ENCODE results near the gene EVI2B. TPM values are rescaled to one million over a fixed set of nuclear protein-coding genes. Genes with fewer than 3 reads are reported as not detected.
"Not testable (repeated sequence)": the region's sequence is repeated elsewhere in the genome, so short reads cannot be mapped to it uniquely, and the experiment has no call there.

Gene EVI2B
- polyA plus RNA-seq, 4 donors = 1.4 to 4.1 (median 3.1) TPM

DNA sequence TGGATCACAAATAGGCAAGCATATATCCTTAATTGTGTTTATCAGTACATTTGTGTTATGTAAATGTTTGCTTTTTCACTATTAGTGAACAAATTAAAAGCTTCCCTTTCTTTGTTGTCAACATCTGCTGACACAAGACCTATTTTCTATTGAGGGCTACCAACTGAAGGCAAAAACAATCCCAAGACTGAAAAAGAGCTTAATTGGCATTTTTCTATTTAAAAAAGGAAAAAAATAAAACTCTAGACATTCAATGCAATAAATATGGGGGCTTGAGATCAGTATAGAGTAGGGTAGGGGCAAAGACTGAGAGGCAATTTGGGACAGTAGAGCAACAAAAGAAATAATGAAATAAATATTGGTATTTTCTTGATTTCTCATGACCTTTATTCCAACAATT, 41.1 kb downstream of the EVI2B start:
- no peak for DNase-seq (ENCODE audit: low read depth in 4 of 4, low spot score in 3 of 4)

DNA sequence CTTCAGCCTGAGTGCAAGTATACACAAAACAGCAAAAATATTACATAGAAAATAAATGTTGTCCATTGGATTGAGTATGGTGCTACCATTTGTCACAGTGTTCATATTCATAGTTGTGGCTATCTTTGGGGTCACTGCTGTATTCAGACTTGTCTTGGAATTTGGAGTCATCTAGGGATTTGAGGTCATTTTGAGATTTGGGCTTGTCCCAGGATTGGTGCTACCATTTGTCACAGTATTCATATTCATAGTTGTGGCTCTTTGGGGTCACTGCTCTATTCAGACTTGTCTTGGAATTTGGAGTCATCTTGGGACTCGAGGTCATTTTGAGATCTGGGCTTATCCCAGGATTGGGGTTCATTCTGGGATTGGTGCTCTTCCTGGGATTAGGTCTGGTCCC, 41.6 kb downstream of the EVI2B start:
- no peak for DNase-seq (ENCODE audit: low read depth in 4 of 4, low spot score in 3 of 4)

DNA sequence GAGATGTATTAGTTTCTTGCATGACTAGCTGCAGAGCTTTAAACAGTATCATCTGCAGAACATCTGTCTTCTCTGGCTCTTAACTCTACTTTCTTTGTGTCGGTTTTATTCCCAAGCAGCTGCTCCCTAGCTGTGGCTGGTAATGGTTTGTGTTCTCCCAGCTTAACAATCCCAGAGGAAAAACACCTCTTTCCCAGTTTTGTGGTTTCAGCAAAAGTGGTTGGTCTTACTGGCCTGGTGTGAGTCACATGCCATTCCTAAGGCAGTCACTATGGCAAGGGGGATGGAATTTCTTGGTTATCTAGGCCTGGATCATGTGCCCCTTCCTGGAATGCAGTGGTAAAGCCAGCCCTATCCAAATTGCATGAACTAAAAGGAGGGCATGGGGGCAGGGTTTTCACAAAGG, 44.3 kb downstream of the EVI2B start:
- no peak for DNase-seq (ENCODE audit: low read depth in 4 of 4, low spot score in 3 of 4)

DNA sequence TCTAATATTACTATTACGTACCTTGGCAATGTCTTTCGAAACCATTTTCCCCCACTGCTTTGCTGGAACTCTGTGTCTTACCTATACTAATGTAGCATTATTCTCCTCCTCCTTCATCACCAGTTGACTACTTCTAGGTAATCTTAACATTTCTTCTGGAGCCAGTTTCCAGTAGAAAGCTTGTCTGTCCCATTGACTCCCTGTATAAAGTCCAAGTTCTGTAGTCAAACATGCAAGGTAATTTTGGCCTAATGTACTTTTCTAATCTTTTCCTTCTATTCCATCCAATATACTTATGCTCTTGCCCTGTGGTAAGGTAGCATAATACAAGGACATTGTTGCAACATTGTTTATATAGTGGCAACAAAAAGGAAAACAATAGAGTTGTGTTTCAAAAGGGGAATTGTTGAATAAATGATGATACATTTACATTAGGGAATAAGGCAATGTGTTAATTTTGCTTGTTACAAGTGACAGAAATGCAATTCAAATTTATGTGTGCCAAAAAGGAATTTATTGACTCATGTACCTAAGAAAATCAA, 44.7 kb downstream of the EVI2B start:
- DNase-seq (ENCODE audit: low read depth in 4 of 4, low spot score in 3 of 4) = no peak

DNA sequence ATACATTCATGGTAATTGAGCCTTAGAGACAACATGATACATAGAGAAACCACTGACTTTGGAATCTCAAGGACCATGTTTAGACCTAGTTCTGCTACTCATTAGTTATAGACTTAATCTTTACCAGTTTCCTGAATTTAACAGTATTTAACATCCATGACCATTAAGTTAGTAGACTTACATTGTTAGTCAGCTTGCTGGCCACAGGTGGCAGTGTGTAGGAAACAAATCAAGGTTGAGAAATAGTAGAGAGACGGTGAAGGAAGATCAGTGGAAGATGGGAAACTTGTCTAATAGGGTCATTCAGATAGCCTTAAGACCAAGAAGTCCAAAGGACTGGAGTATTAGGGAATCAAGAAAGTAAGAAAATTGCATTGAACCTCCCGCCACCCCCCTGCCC, 47.8 kb downstream of the EVI2B start:
- no peak for DNase-seq (ENCODE audit: low read depth in 4 of 4, low spot score in 3 of 4)

DNA sequence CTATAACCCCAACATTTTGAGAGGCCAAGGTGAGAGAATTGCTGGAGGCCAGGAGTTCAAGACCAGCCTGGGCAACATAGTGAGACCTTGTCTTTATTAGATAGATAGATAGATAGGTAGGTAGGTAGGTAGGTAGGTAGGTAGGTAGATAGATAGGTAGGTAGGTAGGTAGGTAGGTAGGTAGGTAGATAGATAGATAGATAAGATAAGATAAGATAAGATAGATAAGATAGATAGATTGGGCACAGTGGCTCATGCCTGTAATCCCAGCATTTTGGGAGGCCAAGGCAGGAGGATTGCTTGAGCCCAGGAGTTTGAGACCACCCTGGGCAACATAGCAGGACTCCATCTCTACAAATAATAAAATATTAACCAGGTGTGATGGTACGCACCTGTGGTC, 50.9 kb downstream of the EVI2B start:
- DNase-seq (ENCODE audit: low read depth in 4 of 4, low spot score in 3 of 4) = not testable (repeated sequence)

DNA sequence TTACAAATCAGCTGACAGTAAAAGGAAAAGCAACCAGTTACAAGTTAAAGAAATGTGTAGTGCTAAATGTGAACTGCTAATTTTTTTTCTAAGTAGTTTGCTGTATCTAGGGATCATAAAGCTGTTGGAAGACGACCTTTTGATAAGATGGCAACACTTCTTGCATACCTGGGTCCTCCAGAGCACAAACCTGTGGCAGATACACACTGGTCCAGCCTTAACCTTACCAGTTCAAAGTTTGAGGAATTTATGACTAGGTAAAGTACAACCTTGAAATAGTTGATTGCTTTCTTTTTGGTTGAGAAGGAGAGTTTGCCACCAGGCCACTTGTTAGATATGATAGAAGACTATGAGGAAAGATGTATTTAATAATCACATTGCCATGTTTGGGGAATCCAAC, 52.3 kb downstream of the EVI2B start:
- DNase-seq (ENCODE audit: low read depth in 4 of 4, low spot score in 3 of 4) = no peak

DNA sequence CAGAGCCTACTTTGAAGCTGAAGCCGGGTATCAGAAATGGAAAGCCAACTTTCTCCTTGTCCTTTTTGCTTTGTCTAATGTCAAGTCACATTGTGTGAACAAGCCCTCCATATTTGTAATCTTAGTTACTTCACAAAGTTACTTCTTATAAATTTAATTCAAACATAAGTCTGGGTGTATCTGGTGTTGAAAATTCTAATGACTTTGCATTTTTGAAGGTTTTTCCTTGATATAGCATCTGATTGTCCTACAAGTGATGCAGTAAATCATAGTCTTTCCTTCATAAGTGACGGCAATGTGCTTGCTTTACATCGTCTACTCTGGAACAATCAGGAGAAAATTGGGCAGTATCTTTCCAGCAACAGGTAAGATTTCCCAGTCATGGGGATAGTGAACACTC, 53.7 kb downstream of the EVI2B start:
- no peak for DNase-seq (ENCODE audit: low read depth in 4 of 4, low spot score in 3 of 4)

DNA sequence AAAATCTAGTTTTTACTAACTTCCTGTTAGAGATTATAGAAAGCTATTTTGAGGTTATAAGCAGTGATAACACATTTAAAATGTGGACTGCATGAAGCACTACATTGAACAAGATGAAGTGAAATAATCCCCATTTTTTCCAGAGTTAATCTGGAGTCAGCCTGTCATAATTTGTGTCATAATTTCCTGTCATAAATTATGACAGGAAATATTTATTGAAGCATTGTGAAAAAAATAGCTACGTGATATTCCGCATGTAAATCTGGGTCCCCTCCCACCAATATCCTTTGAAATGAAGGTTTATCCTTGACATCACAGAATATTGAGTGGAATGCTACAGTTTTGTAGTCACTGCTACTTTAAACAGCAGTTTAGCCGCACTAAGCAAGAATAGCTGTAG, 56.9 kb downstream of the EVI2B start:
- DNase-seq (ENCODE audit: low read depth in 4 of 4, low spot score in 3 of 4) = no peak

DNA sequence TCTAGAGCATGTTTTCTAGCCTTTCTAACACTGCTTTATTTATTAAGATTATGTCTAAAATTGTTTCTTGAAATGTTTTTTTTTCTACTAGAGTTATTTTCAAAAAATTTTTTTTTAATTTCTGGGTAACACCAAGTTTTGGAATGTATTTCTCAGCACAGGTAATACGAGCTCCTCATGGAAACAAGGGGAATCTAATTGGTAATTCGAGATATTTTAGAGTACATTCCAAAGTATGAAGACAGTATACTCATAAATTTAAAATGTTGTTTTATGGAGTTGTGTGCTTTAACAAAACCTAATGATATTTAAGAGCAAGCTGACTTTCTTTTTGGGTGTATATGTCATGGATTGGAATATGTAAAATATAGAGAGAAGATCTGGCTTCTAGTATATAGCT, 59.2 kb downstream of the EVI2B start:
- DNase-seq (ENCODE audit: low read depth in 4 of 4, low spot score in 3 of 4) = no peak

Other genes starting within 250 kb of the EVI2B start
- gene NF1, start 219.1 kb downstream of the EVI2B start, polyA plus RNA-seq (ENCODE audit: insufficient read length in 4 of 4) = 10 to 100 TPM; 36.6 to 42.1 (median 39.1) TPM
- gene OMG, start 16.8 kb downstream of the EVI2B start, polyA plus RNA-seq (ENCODE audit: insufficient read length in 4 of 4) = under 1 TPM; 0.09 to 0.29 (median 0.16) TPM
- 1 to 10 TPM; 1.4 to 1.9 (median 1.6) TPM for gene EVI2A, start 7.6 kb upstream of the EVI2B start, polyA plus RNA-seq (ENCODE audit: insufficient read length in 4 of 4)
- 10 to 100 TPM; 14.8 to 15.7 (median 15.4) TPM for gene RAB11FIP4, start 77.6 kb upstream of the EVI2B start, polyA plus RNA-seq (ENCODE audit: insufficient read length in 4 of 4)

All from right renal pelvis (tissue), 4 donors.